ENCODE results near the gene HSFX2. TPM values are rescaled to one million over a fixed set of nuclear protein-coding genes. Genes with fewer than 3 reads are reported as not detected.

The HSFX2 gene
- total RNA-seq, 2 experiments from 2014 or later, result not detected

DNA sequence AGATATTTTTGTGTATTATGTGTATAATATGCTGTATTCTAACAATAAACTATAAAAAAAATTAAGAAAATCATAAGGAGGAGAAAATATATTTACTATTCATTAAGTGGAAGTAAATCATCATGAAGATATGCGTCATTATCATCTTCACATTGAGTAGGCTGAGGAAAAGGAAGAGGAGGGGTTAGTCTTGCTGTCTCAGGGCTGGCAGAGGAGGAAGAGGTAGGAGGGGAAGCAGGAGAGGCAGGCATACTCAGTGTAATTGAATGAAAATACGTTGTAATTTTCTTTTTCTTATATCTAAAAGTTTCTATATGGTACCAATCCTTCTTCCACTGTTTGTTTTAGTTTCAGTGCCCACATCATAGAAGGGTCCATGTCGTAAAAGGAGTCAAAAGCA lies 46.3 kb upstream of the HSFX2 start:
- no peak overlapping the region for H3K27ac ChIP-seq (ENCODE audit: low read depth, low read length, poor library complexity, severe bottlenecking)
- TF ChIP-seq EZH2phosphoT487 (IDR thresholded peaks at IDR 0.05; ENCODE audit: borderline replicate concordance, low read depth, low read length), result no peak
- TF ChIP-seq, protein P1, sequence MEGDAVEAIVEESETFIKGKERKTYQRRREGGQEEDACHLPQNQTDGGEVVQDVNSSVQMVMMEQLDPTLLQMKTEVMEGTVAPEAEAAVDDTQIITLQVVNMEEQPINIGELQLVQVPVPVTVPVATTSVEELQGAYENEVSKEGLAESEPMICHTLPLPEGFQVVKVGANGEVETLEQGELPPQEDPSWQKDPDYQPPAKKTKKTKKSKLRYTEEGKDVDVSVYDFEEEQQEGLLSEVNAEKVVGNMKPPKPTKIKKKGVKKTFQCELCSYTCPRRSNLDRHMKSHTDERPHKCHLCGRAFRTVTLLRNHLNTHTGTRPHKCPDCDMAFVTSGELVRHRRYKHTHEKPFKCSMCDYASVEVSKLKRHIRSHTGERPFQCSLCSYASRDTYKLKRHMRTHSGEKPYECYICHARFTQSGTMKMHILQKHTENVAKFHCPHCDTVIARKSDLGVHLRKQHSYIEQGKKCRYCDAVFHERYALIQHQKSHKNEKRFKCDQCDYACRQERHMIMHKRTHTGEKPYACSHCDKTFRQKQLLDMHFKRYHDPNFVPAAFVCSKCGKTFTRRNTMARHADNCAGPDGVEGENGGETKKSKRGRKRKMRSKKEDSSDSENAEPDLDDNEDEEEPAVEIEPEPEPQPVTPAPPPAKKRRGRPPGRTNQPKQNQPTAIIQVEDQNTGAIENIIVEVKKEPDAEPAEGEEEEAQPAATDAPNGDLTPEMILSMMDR (conservative IDR thresholded peaks at IDR 0.05; ENCODE audit: low read length), result no peak
- no peaks in the 10 kb centered on the region for H3K36me3 ChIP-seq (ENCODE audit: insufficient read depth, low read length)
- H3K9me3 ChIP-seq (ENCODE audit: low read length), result no peaks in the 10 kb centered on the region
- H3K4me3 ChIP-seq (ENCODE audit: low read depth, low read length, poor library complexity, severe bottlenecking), result no peak overlapping the region
- no peaks in the 10 kb centered on the region for H3K4me1 ChIP-seq (ENCODE audit: insufficient read depth, low read length, poor library complexity, severe bottlenecking)
- intact Hi-C loops (cut with micrococcal nuclease; ENCODE audit: unreplicated experiment), result no loop called here
- H3K79me2 ChIP-seq (ENCODE audit: insufficient read depth, low read depth, low read length), result no peaks in the 10 kb centered on the region
- DNase-seq (ENCODE audit: low spot score), result no peak
- ChIA-PET POLR2A (no interaction called here), CTCF (ENCODE audit: unreplicated experiment) (no interaction called here)
- H3K9me2 ChIP-seq (ENCODE audit: insufficient read depth, low read length), result no peaks in the 10 kb centered on the region
- no peak overlapping the region for H2AFZ ChIP-seq (ENCODE audit: low read length)
- no peaks in the 10 kb centered on the region for H4K20me1 ChIP-seq (ENCODE audit: insufficient read depth, low read length)
- H3K4me2 ChIP-seq (ENCODE audit: low read length), result no peak overlapping the region
- no TSS peak for BruUV-seq (replicated peaks)

DNA sequence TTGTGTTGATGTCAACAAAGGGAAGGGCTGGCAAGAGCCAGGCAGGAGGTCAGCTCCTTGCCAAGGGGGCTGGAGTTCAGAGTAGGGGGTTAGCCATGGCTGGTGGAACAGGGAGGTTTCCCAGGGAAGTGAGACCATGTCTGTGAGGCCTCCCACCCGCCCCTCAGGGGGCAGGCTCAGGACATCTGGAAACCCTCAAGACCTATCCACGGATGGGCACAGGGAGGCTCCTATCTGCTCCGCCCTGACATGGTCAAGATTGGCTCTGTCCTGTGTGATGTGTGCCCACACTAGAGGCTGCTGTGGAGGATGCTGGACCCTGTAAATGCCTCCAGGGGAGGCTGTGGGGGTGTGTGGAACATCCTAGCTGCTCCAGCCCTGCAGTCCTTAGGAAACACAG lies 44.5 kb upstream of the HSFX2 start:
- no peak for TF ChIP-seq EZH2phosphoT487 (IDR thresholded peaks at IDR 0.05; ENCODE audit: borderline replicate concordance, low read depth, low read length)
- TF ChIP-seq, protein P1 (conservative IDR thresholded peaks at IDR 0.05; ENCODE audit: low read length), result no peak
- H3K4me1 ChIP-seq (ENCODE audit: insufficient read depth, low read length, poor library complexity, severe bottlenecking), result no peaks in the 10 kb centered on the region

DNA sequence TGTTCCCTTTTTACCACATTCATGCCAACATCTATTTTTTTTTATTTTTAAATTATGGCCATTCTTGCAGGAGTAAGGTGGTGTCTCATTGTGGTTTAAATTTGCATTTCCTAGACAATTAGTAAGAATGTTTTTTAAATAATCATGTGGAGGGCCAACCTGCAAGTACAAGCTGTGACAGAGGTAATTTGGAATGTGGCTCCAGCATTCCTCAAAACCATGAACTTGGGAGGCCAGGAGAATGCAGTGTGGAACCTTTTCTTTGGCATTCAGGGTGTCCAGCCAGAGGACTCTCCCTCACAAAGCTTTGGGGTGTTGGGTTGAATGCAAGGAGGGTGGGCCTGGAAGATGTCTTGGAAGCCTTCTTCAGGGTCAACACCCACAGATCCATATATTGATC lies 43.7 kb upstream of the HSFX2 start:
- intact Hi-C loops (cut with micrococcal nuclease; ENCODE audit: unreplicated experiment), result no loop called here
- H3K9me2 ChIP-seq (ENCODE audit: insufficient read depth, low read length), result no peaks in the 10 kb centered on the region
- H3K27ac ChIP-seq (ENCODE audit: low read depth, low read length, poor library complexity, severe bottlenecking), result no peak overlapping the region
- no TSS peak for BruUV-seq (replicated peaks)
- no peak overlapping the region for H3K4me3 ChIP-seq (ENCODE audit: low read depth, low read length, poor library complexity, severe bottlenecking)
- no peak overlapping the region for H2AFZ ChIP-seq (ENCODE audit: low read length)
- H3K9me3 ChIP-seq (ENCODE audit: low read length), result no peaks in the 10 kb centered on the region
- no peaks in the 10 kb centered on the region for H3K36me3 ChIP-seq (ENCODE audit: insufficient read depth, low read length)
- DNase-seq (ENCODE audit: low spot score), result no peak
- POLR2A ChIA-PET, result interaction anchor here (0.6 kb wide), 1 partner anchor 21 kb away, joined by 3 read pairs; no protein-coding TSS in a partner anchor
- no peak for TF ChIP-seq EZH2phosphoT487 (IDR thresholded peaks at IDR 0.05; ENCODE audit: borderline replicate concordance, low read depth, low read length)
- TF ChIP-seq, protein P1 (conservative IDR thresholded peaks at IDR 0.05; ENCODE audit: low read length), result no peak
- no peaks in the 10 kb centered on the region for H3K4me1 ChIP-seq (ENCODE audit: insufficient read depth, low read length, poor library complexity, severe bottlenecking)
- H3K79me2 ChIP-seq (ENCODE audit: insufficient read depth, low read depth, low read length), result no peaks in the 10 kb centered on the region
- CTCF ChIA-PET (ENCODE audit: unreplicated experiment), result no interaction called here
- H3K4me2 ChIP-seq (ENCODE audit: low read length), result no peak overlapping the region
- H4K20me1 ChIP-seq (ENCODE audit: insufficient read depth, low read length), result no peaks in the 10 kb centered on the region

More for the DNA sequence above, 44.5 kb upstream of the HSFX2 start:
- Histone ChIP-seq H3K79me2 (ENCODE audit: insufficient read depth, low read depth, low read length) (no peaks in the 10 kb centered on the region), H3K36me3 (ENCODE audit: insufficient read depth, low read length) (no peaks in the 10 kb centered on the region), H3K9me2 (ENCODE audit: insufficient read depth, low read length) (no peaks in the 10 kb centered on the region), H3K27ac (ENCODE audit: low read depth, low read length, poor library complexity, severe bottlenecking) (no peak overlapping the region), H4K20me1 (ENCODE audit: insufficient read depth, low read length) (no peaks in the 10 kb centered on the region), H3K4me3 (ENCODE audit: low read depth, low read length, poor library complexity, severe bottlenecking) (no peak overlapping the region), H2AFZ (ENCODE audit: low read length) (no peak overlapping the region), H3K9me3 (ENCODE audit: low read length) (no peaks in the 10 kb centered on the region), H3K4me2 (ENCODE audit: low read length) (no peak overlapping the region)
- intact Hi-C loops (cut with micrococcal nuclease; ENCODE audit: unreplicated experiment), result no loop called here
- BruUV-seq (replicated peaks), result no TSS peak
- POLR2A ChIA-PET, result no interaction called here
- CTCF ChIA-PET (ENCODE audit: unreplicated experiment), result no interaction called here
- DNase-seq (ENCODE audit: low spot score), result no peak

Data from OCI-LY7 (cell line).